K562 (cell line): Measurements from ENCODE around the gene ASRGL1. TPM values are rescaled to one million over a fixed set of nuclear protein-coding genes. Genes with fewer than 3 reads are reported as not detected.
"Not testable (repeated sequence)": the region's sequence is repeated elsewhere in the genome, so short reads cannot be mapped to it uniquely, and the experiment has no call there.

Experiments used
- ATAC-seq: fragments of 200-7000 bp; cut with Tn5 transposase; 3 replicates; pipeline ENCODE4 v1.9.1; 2020; ENCODE audit warnings: moderate library complexity
- BruUV-seq: library from RNA; stranded (reverse); fragments of 400-500 nt; replicated peaks from 2 replicates; lab custom pipeline; 2021; lab: Mats Ljungman, UMichigan
- CTCF ChIA-PET: fragments of 300-600 bp; formaldehyde crosslinking; extraction: SDS; loops from one replicate; lab custom pipeline; 2021; ENCODE audit warnings: low intra/inter-chr PET ratio; lab: Yijun Ruan, JAX
- POLR2A ChIA-PET: fragments of 300-600, 350-650 bp; sonication (Branson Sonifier 250); formaldehyde crosslinking; extraction: SDS; loops from one replicate; lab custom pipeline; 2021; ENCODE audit warnings: antibody characterized with exemption, inconsistent platforms; lab: Yijun Ruan, JAX
- DNase-seq, 4 experiments: peaks; one replicate each; pipeline versions ENCODE4 v3.0.0 to v3.0.0-alpha.2; 2011 to 2018; ENCODE audit warnings: low spot score in 3 of 4, mixed read lengths in 3 of 4; ENCODE audit errors: extremely low read depth in 1 of 4
- FAIRE-seq: peaks from 2 replicates; lab custom pipeline; 2011; peaks lifted over from hg19 to GRCh38; lab: Jason Lieb, UNC
- H2AFZ ChIP-seq: 2 replicates; pipeline ENCODE4 v1.6.0; 2011; ENCODE audit warnings: low read depth, low read length, control low read depth, inconsistent platforms
- H3K27ac ChIP-seq: fragments of 200-600 bp; 3 replicates; pipeline ENCODE4 v1.8.0; 2011; ENCODE audit warnings: low read depth, mild to moderate bottlenecking, control low read depth, inconsistent platforms, low read length, moderate library complexity, mixed read lengths; ENCODE audit errors: extremely low read depth
- H3K27me3 ChIP-seq, 2 experiments: fragments of 300-600 bp in 1 of 2; 2 replicates in 1 of 2; 3 replicates in 1 of 2; pipeline versions ENCODE4 v1.6.0 to v1.8.0; 2011; ENCODE audit warnings: inconsistent platforms in 2 of 2, low read length in 2 of 2, mild to moderate bottlenecking in 1 of 2, mixed read lengths in 1 of 2, moderate library complexity in 1 of 2; ENCODE audit not compliant: control insufficient read depth in 2 of 2, insufficient read depth in 2 of 2
- H3K36me3 ChIP-seq: fragments of 300-600 bp; 3 replicates; pipeline ENCODE4 v1.8.0; 2011; ENCODE audit warnings: mild to moderate bottlenecking, low read length, inconsistent platforms; ENCODE audit not compliant: control insufficient read depth, insufficient read depth
- H3K4me1 ChIP-seq, 2 experiments: fragments of 200-600 bp in 1 of 2; replicated peaks in 1 of 2; 2 replicates in 1 of 2; 3 replicates in 1 of 2; pipeline versions ENCODE4 v1.5.1 to v1.8.0; 2011; ENCODE audit warnings: inconsistent platforms in 2 of 2, low read length in 2 of 2, mild to moderate bottlenecking in 1 of 2, mixed read lengths in 1 of 2, moderate library complexity in 1 of 2; ENCODE audit not compliant: control insufficient read depth in 2 of 2, insufficient read depth in 2 of 2
- H3K4me2 ChIP-seq: 2 replicates; pipeline ENCODE4 v1.6.1; 2011; ENCODE audit warnings: low read length, control low read depth, inconsistent platforms, mixed read lengths; ENCODE audit not compliant: insufficient read depth
- H3K4me3 ChIP-seq: fragments of 200-600 bp; sonication (generic), shearing (Covaris generic); 2 replicates; pipeline ENCODE4 v1.5.1; 2016; ENCODE audit warnings: control low read depth, inconsistent platforms
- H3K79me2 ChIP-seq: fragments of 200-600 bp; 3 replicates; pipeline ENCODE4 v1.8.0; 2011; ENCODE audit warnings: low read length, inconsistent platforms; ENCODE audit not compliant: control insufficient read depth, insufficient read depth
- H3K9ac ChIP-seq, 2 experiments: 2 replicates each; pipeline versions ENCODE4 v1.6.0 to v1.6.1; 2011; ENCODE audit warnings: low read depth in 2 of 2, low read length in 2 of 2, control low read depth in 1 of 2, inconsistent platforms in 1 of 2, mild to moderate bottlenecking in 1 of 2, mixed read lengths in 1 of 2; ENCODE audit not compliant: insufficient read depth in 1 of 2
- H3K9me1 ChIP-seq: one replicate; pipeline ENCODE4 v1.6.0; 2011; ENCODE audit warnings: inconsistent platforms, mild to moderate bottlenecking, low read length, moderate library complexity; ENCODE audit not compliant: control insufficient read depth, insufficient read depth
- H3K9me3 ChIP-seq: replicated peaks from 2 replicates; pipeline ENCODE4 v1.5.1; 2011; ENCODE audit warnings: low read depth, low read length, inconsistent platforms; ENCODE audit not compliant: control insufficient read depth, insufficient read depth
- H4K20me1 ChIP-seq: replicated peaks from 2 replicates; pipeline ENCODE4 v1.6.1; 2011; ENCODE audit warnings: low read length, inconsistent platforms, mixed read lengths; ENCODE audit not compliant: control insufficient read depth, insufficient read depth
- CXXC5 ChIP-seq: fragments of 250-450 bp; sonication (Bioruptor Pico); IDR thresholded peaks from 2 replicates; pipeline ENCODE4 v1.8.0; 2022; ENCODE audit warnings: inconsistent platforms, mild to moderate bottlenecking, moderate library complexity
- ELF1 ChIP-seq: fragments of 200-800 bp; sonication (Bioruptor generic); IDR thresholded peaks from 2 replicates; pipeline ENCODE4 v1.6.1; 2016; ENCODE audit warnings: missing genetic modification characterization, missing compliant biosample characterization
- EP400 ChIP-seq: fragments of 450-650 bp; IDR thresholded peaks from 2 replicates; pipeline ENCODE4 v1.6.1; 2017; ENCODE audit warnings: antibody characterized with exemption, mild to moderate bottlenecking, moderate library complexity
- ESRRA ChIP-seq: fragments of 450-650 bp; IDR thresholded peaks from 2 replicates; pipeline ENCODE4 v1.6.1; 2014; ENCODE audit warnings: low read depth, mild to moderate bottlenecking, moderate library complexity, borderline replicate concordance
- EZH2 ChIP-seq: IDR thresholded peaks from 2 replicates; pipeline ENCODE4 v1.6.1; 2012; ENCODE audit warnings: low read depth, mild to moderate bottlenecking, inconsistent platforms, low read length, borderline replicate concordance
- KAT2B ChIP-seq: IDR thresholded peaks from one replicate; pipeline ENCODE4 v1.6.1; 2012; ENCODE audit warnings: low read depth, mild to moderate bottlenecking, control low read depth, inconsistent platforms, low read length, moderate library complexity
- NR2F6 ChIP-seq: fragments of 450-650 bp; formaldehyde crosslinking; IDR thresholded peaks from 2 replicates; pipeline ENCODE4 v1.4.0; 2020; ENCODE audit warnings: mild to moderate bottlenecking
- PHF8 ChIP-seq: fragments of 200-600 bp; sonication (generic); IDR thresholded peaks from 2 replicates; pipeline ENCODE4 v1.6.1; 2012; ENCODE audit warnings: mixed run types, mild to moderate bottlenecking, inconsistent platforms, low read length, moderate library complexity, borderline replicate concordance
- SIRT6 ChIP-seq: IDR thresholded peaks from one replicate; pipeline ENCODE4 v1.6.1; 2012; ENCODE audit warnings: low read depth, mild to moderate bottlenecking, control low read depth, inconsistent platforms, low read length, moderate library complexity
- SP1 ChIP-seq: sonication (generic); formaldehyde crosslinking; IDR thresholded peaks from 2 replicates; pipeline ENCODE4 v1.8.1; 2022; ENCODE audit warnings: mild to moderate bottlenecking, missing genetic modification reagents
- ZNF124 ChIP-seq: sonication (generic); formaldehyde crosslinking; IDR thresholded peaks from 2 replicates; pipeline ENCODE4 v1.8.1; 2022; ENCODE audit warnings: missing genetic modification reagents
- ZNF133 ChIP-seq: fragments of 250-450 bp; sonication (Bioruptor Pico); IDR thresholded peaks from 2 replicates; pipeline ENCODE4 v1.4.0; 2020; ENCODE audit warnings: mild to moderate bottlenecking
- WGBS: fragments of 100-300 bp; shearing (Covaris generic); methylation state at CpG from one replicate; pipeline ENCODE4 v1.1.6; 2016; ENCODE audit warnings: low coverage, mixed read lengths; ENCODE audit not compliant: insufficient coverage; ENCODE audit errors: missing lambda C conversion rate; 5-methylcytosine and 5-hydroxymethylcytosine counted together
- in situ Hi-C: fragments of 300-500 bp; cut with MboI; formaldehyde crosslinking; loops from 4 replicates; pipeline ENCODE4 v1.15.0; 2018; ENCODE audit warnings: inconsistent platforms, mixed read lengths
- intact Hi-C: fragments of 100-400 bp; cut with micrococcal nuclease; formaldehyde crosslinking; loops from 2 replicates; pipeline ENCODE4 v1.14.2; 2022
- polyA plus RNA-seq, 8 experiments: library from polyadenylated mRNA; depleted of rRNA in 4 of 8; stranded (reverse) in 5 of 8; unstranded in 3 of 8; fragments of >200 nt; fragmentation: Nextera tagmentation in 2 of 8; fragmentation: Illumina TruSeq in 1 of 8; extraction: Ambion mirVana in 2 of 8; extraction: Trizol in 1 of 8; gene quantifications; 2 replicates each; pipeline versions ENCODE4 v1.2.1 to v1.2.3, GENCODE V29; 2011 to 2014; ENCODE audit warnings: inconsistent platforms in 1 of 8, missing spikeins in 1 of 8
- total RNA-seq, 7 experiments: library from RNA; depleted of rRNA in 6 of 7; stranded (reverse); fragments of >200 nt in 6 of 7; fragmentation: Illumina TruSeq in 2 of 7; extraction: Trizol in 2 of 7; gene quantifications; 2 replicates each; pipeline versions ENCODE4 v1.2.1 to v1.2.3, GENCODE V29; 2011 to 2021; ENCODE audit warnings: low replicate concordance in 1 of 7
- TF ChIP-seq, protein P1 (sequence below): fragments of 450-650 bp; IDR thresholded peaks from 2 replicates; pipeline ENCODE4 v1.6.1; 2014; ENCODE audit warnings: low read depth, mild to moderate bottlenecking, moderate library complexity, borderline replicate concordance
- TF ChIP-seq, protein P2 (sequence below): sonication (generic); formaldehyde crosslinking; IDR thresholded peaks from 2 replicates; pipeline ENCODE4 v1.8.0; 2022; ENCODE audit warnings: mild to moderate bottlenecking, missing genetic modification reagents

The ASRGL1 gene
- total and polyA plus RNA-seq, 9 of the 15 experiments (the other 6 are each of a cell fraction or from before 2014, with no cell fraction given): 3.1 to 23.0 (median 11.2) TPM

DNA sequence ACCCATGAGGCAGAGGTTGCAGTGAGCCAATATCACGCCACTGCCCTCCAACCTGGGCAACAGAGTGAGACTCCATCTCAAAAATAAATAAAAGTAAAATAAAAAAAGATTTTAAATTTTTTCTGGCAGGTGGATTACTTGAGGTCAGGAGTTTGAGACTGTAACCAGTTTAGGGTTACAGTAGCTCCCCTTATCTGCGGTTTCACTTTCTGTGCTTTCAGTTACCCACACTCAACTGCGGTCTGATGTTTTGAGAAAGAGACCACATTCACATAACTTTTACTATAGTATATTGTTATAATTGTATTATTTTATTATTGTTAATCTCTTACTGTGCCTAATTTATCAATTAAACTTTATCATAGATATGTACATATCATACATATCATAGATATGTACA, 48.8 kb downstream of the ASRGL1 start:
- H3K27ac ChIP-seq, DNase-seq, H3K79me2 ChIP-seq, BruUV-seq, intact Hi-C loops, H3K9ac ChIP-seq, H2AFZ ChIP-seq, H3K27me3 ChIP-seq, ATAC-seq, H3K9me1 ChIP-seq, H3K36me3 ChIP-seq, CTCF ChIA-PET, FAIRE-seq: not testable (repeated sequence)
- peaks cover 4 to 11% of the 10 kb centered on the region in 2 experiments; a peak in 3 of 5 replicates for H3K4me1 ChIP-seq
- in situ Hi-C loops: loop anchor here (25.0 kb wide), 2 partner anchors 476 to 626 kb away; partner anchors contain the start of gene SLC22A8
- POLR2A ChIA-PET: interaction anchor here (1.2 kb wide), 1 partner anchor 167 kb away, joined by 5 read pairs; no protein-coding TSS in a partner anchor
- WGBS: 55% methylated on average over 3 of the region's 3 CpGs
- peak; percentile 59; the same call in 1 of the 2 replicates for TF ChIP-seq ESRRA
- TF ChIP-seq, all 486 proteins: peak for 1; not testable (repeated sequence) for 485
- not testable (repeated sequence) for H3K9me3 ChIP-seq, H3K4me3 ChIP-seq, H3K4me2 ChIP-seq, H4K20me1 ChIP-seq

- in situ Hi-C loops (loop anchor here (25.0 kb wide), 2 partner anchors 475 to 625 kb away; partner anchors contain the start of gene SLC22A8), intact Hi-C loops (no loop called here)
- no peak overlapping the region for H2AFZ ChIP-seq
- no peaks in the 10 kb centered on the region for H3K79me2 ChIP-seq
- H3K9ac ChIP-seq: 0 out of 4 replicates have a peak overlapping the region, but pooled peaks of 1 of the 2 experiments have one; percentile 28
- H3K36me3 ChIP-seq: no peaks in the 10 kb centered on the region
- H3K27me3 ChIP-seq: no peaks in the 10 kb centered on the region
- TF ChIP-seq EP400 (no peak), ELF1 (tag) (no peak), ZNF133 (CRISPR knock-in tag) (no peak), SP1 (CRISPR knock-in tag) (no peak), CXXC5 (CRISPR knock-in tag) (no peak), ZNF124 (CRISPR knock-in tag) (no peak), EZH2 (no peak), PHF8 (no peak), KAT2B (no peak), NR2F6 (CRISPR knock-in tag) (no peak), SIRT6 (no peak)
- TF ChIP-seq, protein P1, sequence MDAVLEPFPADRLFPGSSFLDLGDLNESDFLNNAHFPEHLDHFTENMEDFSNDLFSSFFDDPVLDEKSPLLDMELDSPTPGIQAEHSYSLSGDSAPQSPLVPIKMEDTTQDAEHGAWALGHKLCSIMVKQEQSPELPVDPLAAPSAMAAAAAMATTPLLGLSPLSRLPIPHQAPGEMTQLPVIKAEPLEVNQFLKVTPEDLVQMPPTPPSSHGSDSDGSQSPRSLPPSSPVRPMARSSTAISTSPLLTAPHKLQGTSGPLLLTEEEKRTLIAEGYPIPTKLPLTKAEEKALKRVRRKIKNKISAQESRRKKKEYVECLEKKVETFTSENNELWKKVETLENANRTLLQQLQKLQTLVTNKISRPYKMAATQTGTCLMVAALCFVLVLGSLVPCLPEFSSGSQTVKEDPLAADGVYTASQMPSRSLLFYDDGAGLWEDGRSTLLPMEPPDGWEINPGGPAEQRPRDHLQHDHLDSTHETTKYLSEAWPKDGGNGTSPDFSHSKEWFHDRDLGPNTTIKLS: no peak
- TF ChIP-seq, protein P2, sequence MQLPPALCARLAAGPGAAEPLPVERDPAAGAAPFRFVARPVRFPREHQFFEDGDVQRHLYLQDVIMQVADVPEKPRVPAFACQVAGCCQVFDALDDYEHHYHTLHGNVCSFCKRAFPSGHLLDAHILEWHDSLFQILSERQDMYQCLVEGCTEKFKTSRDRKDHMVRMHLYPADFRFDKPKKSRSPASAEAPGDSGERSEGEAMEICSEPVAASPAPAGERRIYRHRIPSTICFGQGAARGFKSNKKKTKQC: no peak
- no peak for FAIRE-seq
- 82% methylated on average over 3 of the region's 3 CpGs for WGBS
- H3K4me2 ChIP-seq: no peak overlapping the region
- H3K9me3 ChIP-seq: no peaks in the 10 kb centered on the region
- ChIA-PET CTCF (no interaction called here), POLR2A (no interaction called here)
- no peak for DNase-seq
- BruUV-seq: no TSS peak
- H4K20me1 ChIP-seq: no peaks in the 10 kb centered on the region
- H3K27ac ChIP-seq: no peak overlapping the region
- no peak for ATAC-seq
- no peak overlapping the region for H3K4me3 ChIP-seq
- no peaks in the 10 kb centered on the region for H3K9me1 ChIP-seq
- H3K4me1 ChIP-seq: peaks cover 0 to 5% of the 10 kb centered on the region in 2 experiments; a peak in 2 of 5 replicates
These were observed 50.1 kb downstream of the ASRGL1 start for GRCh38 chr11:62387381-62387780.
